DND-41 (cell line): ENCODE results near the gene SRP68.

ENCODE experiments used
- ATAC-seq: fragments of 200-7000 bp; cut with Tn5 transposase; 3 replicates; pipeline ENCODE4 v1.9.1; 2021; ENCODE audit warnings: low read depth; ENCODE audit not compliant: insufficient read depth
- DNase-seq: peaks from one replicate; pipeline ENCODE4 v3.0.0-alpha.2; 2020
- H2AFZ ChIP-seq: 2 replicates; pipeline ENCODE4 v1.6.0; 2012; ENCODE audit warnings: low read depth, low read length
- H3K27ac ChIP-seq: 2 replicates; pipeline ENCODE4 v1.5.1; 2012; ENCODE audit warnings: low read length, inconsistent platforms
- H3K27me3 ChIP-seq: fragments of 200-600 bp; sonication (generic); 2 replicates; pipeline ENCODE4 v1.6.0; 2012; ENCODE audit warnings: low read length, mild to moderate bottlenecking, inconsistent platforms; ENCODE audit not compliant: insufficient read depth, poor library complexity
- H3K36me3 ChIP-seq: 2 replicates; pipeline ENCODE4 v1.5.1; 2012; ENCODE audit warnings: low read length, inconsistent platforms; ENCODE audit not compliant: insufficient read depth
- H3K4me1 ChIP-seq: 2 replicates; pipeline ENCODE4 v1.5.1; 2012; ENCODE audit warnings: mild to moderate bottlenecking, low read length; ENCODE audit not compliant: insufficient read depth
- H3K4me2 ChIP-seq: 2 replicates; pipeline ENCODE4 v1.6.0; 2012; ENCODE audit warnings: mild to moderate bottlenecking, moderate library complexity, low read length, inconsistent platforms; ENCODE audit not compliant: insufficient read depth
- H3K4me3 ChIP-seq, 2 experiments: fragments of 200-600 bp in 1 of 2; shearing (Covaris generic) in 1 of 2; 2 replicates each; pipeline ENCODE4 v1.5.1; 2012 to 2016; ENCODE audit warnings: inconsistent platforms in 2 of 2, low read length in 2 of 2, mild to moderate bottlenecking in 2 of 2, low read depth in 1 of 2, moderate library complexity in 1 of 2
- H3K79me2 ChIP-seq: 2 replicates; pipeline ENCODE4 v1.6.0; 2012; ENCODE audit warnings: low read length, inconsistent platforms; ENCODE audit not compliant: insufficient read depth
- H3K9ac ChIP-seq: 2 replicates; pipeline ENCODE4 v1.6.0; 2012; ENCODE audit warnings: low read depth, mild to moderate bottlenecking, inconsistent platforms, low read length, moderate library complexity
- H3K9me3 ChIP-seq: 2 replicates; pipeline ENCODE4 v1.5.1; 2012; ENCODE audit warnings: low read length, moderate library complexity, mild to moderate bottlenecking, inconsistent platforms; ENCODE audit not compliant: insufficient read depth, severe bottlenecking
- H4K20me1 ChIP-seq: 2 replicates; pipeline ENCODE4 v1.6.0; 2012; ENCODE audit warnings: low read length; ENCODE audit not compliant: insufficient read depth
- EZH2 ChIP-seq: IDR thresholded peaks from 3 replicates; pipeline ENCODE4 v1.6.1; 2012; ENCODE audit warnings: borderline replicate concordance, low read depth, mild to moderate bottlenecking, moderate library complexity, low read length, inconsistent platforms; ENCODE audit not compliant: severe bottlenecking
- TF ChIP-seq, protein P1 (sequence below): IDR thresholded peaks from 2 replicates; pipeline ENCODE4 v1.5.1; 2012; ENCODE audit warnings: borderline replicate concordance, low read length, moderate library complexity, mild to moderate bottlenecking; ENCODE audit not compliant: poor library complexity, severe bottlenecking; ENCODE audit errors: extremely low read depth

The SRP68 gene

DNA sequence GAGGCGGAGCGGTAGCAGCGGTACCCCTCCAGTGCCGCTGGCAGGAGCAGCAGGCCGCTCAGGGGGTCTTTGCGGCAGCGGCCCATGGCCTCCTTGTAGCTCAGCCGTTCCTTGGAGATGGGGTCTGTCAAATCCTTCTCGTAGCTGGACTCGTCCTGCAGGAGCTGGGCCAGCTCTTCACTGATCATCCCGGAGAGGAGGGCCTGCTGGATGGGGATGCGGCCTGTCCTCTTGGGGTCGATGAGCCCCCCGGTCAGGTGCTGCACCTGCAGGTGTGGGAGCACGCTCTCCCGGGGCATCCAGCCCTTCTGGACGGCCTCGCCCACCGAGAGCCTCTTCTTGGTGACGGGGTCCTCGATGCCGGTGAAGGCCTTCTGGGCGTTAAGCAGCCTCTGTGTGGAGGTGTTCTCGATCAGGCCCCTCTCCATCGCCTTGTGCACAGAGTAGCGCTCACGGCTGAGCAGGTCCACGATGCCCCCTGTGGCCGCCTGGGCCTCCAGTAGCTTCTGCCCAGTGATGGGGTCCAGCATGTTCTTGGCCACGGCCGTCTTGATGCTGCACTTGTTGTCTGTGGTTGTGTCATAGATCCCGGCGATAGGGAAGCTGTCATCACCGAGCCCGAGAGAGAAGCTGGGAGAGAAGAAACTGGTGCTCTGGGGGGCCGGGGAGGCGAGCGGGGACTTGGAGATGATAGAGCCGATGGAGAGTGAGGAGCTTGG is 65.0 kb downstream of the SRP68 start:
- Histone ChIP-seq H3K27me3 (no peaks in the 10 kb centered on the region), H3K79me2 (no peaks in the 10 kb centered on the region), H3K4me2 (no peak overlapping the region), H3K4me1 (no peaks in the 10 kb centered on the region), H3K9ac (no peak overlapping the region), H3K4me3 (no peak overlapping the region), H3K36me3 (0 out of 2 replicates have a peak, but pooled peaks cover under 1% of the 10 kb centered on the region), H3K9me3 (no peaks in the 10 kb centered on the region), H2AFZ (no peak overlapping the region), H3K27ac (no peak overlapping the region), H4K20me1 (no peaks in the 10 kb centered on the region)
- ATAC-seq (no peak), DNase-seq (no peak)
- TF ChIP-seq, protein P1, sequence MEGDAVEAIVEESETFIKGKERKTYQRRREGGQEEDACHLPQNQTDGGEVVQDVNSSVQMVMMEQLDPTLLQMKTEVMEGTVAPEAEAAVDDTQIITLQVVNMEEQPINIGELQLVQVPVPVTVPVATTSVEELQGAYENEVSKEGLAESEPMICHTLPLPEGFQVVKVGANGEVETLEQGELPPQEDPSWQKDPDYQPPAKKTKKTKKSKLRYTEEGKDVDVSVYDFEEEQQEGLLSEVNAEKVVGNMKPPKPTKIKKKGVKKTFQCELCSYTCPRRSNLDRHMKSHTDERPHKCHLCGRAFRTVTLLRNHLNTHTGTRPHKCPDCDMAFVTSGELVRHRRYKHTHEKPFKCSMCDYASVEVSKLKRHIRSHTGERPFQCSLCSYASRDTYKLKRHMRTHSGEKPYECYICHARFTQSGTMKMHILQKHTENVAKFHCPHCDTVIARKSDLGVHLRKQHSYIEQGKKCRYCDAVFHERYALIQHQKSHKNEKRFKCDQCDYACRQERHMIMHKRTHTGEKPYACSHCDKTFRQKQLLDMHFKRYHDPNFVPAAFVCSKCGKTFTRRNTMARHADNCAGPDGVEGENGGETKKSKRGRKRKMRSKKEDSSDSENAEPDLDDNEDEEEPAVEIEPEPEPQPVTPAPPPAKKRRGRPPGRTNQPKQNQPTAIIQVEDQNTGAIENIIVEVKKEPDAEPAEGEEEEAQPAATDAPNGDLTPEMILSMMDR = no peak
- TF ChIP-seq EZH2 = no peak

DNA sequence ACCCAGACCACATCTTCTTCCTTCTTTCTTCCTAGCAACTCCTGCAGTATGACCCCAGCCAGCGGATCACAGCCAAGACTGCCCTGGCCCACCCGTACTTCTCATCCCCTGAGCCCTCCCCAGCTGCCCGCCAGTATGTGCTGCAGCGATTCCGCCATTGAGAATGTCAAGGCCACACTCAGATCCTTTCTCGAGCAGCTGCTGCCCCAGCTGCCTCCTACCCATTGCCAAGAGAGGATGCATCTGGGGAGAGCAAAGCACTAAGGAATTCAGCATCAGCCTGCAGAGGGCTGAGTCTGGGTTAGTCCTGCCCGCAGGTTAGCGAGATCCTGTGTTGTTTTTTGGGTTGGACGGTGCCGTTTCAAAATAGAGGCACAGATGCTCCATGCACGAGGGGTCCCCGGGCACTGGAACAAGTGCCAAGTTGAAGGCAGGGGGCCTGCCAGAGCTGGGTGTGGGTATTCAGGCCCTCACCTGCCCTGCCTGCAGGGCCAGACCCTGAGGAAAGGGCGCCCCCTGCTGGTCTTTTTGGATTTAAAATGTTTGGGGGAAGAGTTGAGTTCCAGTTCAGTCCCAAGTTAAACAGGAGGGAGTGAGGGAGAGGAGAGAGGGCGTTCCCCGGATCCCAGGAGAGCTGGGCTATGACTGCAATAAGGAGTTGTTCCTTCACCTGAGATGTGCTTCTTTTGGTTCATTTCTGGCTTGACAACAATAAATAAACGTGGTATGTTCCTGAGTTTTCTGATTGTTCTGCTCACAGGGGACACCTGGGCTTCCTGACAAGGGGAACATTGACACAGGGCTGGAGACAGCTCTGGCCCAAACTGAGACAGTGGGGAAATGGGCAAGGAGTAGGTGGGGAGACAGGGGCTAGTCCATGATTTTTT is 66.8 kb downstream of the SRP68 start:
- Histone ChIP-seq H4K20me1 (no peaks in the 10 kb centered on the region), H3K9ac (no peak overlapping the region), H3K4me1 (no peaks in the 10 kb centered on the region), H3K4me2 (no peak overlapping the region), H3K4me3 (no peak overlapping the region), H3K27ac (peak overlapping the region; percentile 35; the same call in 1 of the 2 replicates), H3K36me3 (0 out of 2 replicates have a peak, but pooled peaks cover 4% of the 10 kb centered on the region), H3K79me2 (no peaks in the 10 kb centered on the region), H3K27me3 (no peaks in the 10 kb centered on the region), H2AFZ (no peak overlapping the region), H3K9me3 (no peaks in the 10 kb centered on the region)
- TF ChIP-seq EZH2 = no peak
- TF ChIP-seq, protein P1 = peak; percentile 80
- ATAC-seq = peak; percentile 83
- DNase-seq = peak; percentile 82

DNA sequence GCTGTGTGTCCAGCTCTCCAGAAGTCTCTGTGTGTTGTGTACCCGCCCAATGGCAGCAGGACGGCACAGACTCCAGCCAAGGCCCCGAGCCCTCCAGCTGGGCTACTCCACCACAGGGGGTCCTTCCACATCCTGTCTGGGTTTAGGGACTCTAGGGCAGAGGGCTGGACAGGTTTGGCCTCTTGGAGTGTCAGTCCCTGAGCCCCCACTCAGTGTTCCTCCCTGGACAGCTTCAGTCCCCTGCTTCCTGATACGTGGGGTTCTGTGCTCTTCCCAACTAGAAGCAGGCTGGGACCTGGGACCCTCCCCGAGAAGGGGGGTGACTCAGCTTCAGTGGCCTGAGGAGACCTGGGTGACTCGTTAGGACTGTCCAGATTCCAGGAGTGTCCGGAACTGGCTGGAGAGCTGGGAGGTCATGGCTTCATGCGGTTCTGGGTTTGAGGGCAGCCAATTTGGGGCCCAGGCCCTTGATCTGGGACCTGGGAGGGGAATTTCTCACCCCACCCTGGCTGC is 67.5 kb downstream of the SRP68 start:
- no peaks in the 10 kb centered on the region for H4K20me1 ChIP-seq
- no peaks in the 10 kb centered on the region for H3K9me3 ChIP-seq
- H3K36me3 ChIP-seq = 0 out of 2 replicates have a peak, but pooled peaks cover 4% of the 10 kb centered on the region
- no peaks in the 10 kb centered on the region for H3K79me2 ChIP-seq
- H2AFZ ChIP-seq = no peak overlapping the region
- no peak overlapping the region for H3K4me2 ChIP-seq
- no peaks in the 10 kb centered on the region for H3K27me3 ChIP-seq
- H3K9ac ChIP-seq = no peak overlapping the region
- H3K27ac ChIP-seq = no peak overlapping the region
- DNase-seq = no peak
- no peaks in the 10 kb centered on the region for H3K4me1 ChIP-seq
- ATAC-seq = no peak
- no peak for TF ChIP-seq EZH2
- TF ChIP-seq, protein P1 = no peak
- no peak overlapping the region for H3K4me3 ChIP-seq
